Mesenchymal stem cell (in vitro differentiated cells and primary cell): ENCODE data around the gene NETO1.

Experiments
- DNase-seq: peaks from one replicate; pipeline ENCODE4 v3.0.0-alpha.2; 2013
- H2AFZ ChIP-seq: one replicate; pipeline ENCODE4 v1.6.1; 2013; ENCODE audit warnings: low read depth, mild to moderate bottlenecking, control low read depth, inconsistent platforms, low read length, moderate library complexity
- H2AK5ac ChIP-seq: 2 replicates; pipeline ENCODE4 v1.6.1; 2013; ENCODE audit warnings: low read length, moderate library complexity, mild to moderate bottlenecking, inconsistent platforms; ENCODE audit not compliant: severe bottlenecking
- H2BK120ac ChIP-seq: one replicate; pipeline ENCODE4 v1.6.1; 2013; ENCODE audit warnings: low read depth, mild to moderate bottlenecking, inconsistent platforms, low read length, moderate library complexity
- H2BK12ac ChIP-seq, 2 experiments: one replicate each; pipeline ENCODE4 v1.6.1; 2013; ENCODE audit warnings: inconsistent platforms in 2 of 2, low read length in 2 of 2, mild to moderate bottlenecking in 2 of 2, moderate library complexity in 2 of 2, control low read depth in 1 of 2
- H2BK15ac ChIP-seq: one replicate; pipeline ENCODE4 v1.6.1; 2013; ENCODE audit warnings: mild to moderate bottlenecking, low read depth, inconsistent platforms; ENCODE audit not compliant: poor library complexity, severe bottlenecking
- H2BK5ac ChIP-seq: 2 replicates; pipeline ENCODE4 v1.6.1; 2013; ENCODE audit warnings: low read depth, mild to moderate bottlenecking, low read length, control low read depth, inconsistent platforms; ENCODE audit not compliant: poor library complexity, severe bottlenecking
- H3K14ac ChIP-seq, 2 experiments: one replicate each; pipeline ENCODE4 v1.6.1; 2013; ENCODE audit warnings: inconsistent platforms in 2 of 2, low read length in 2 of 2, control low read depth in 1 of 2, mild to moderate bottlenecking in 1 of 2, moderate library complexity in 1 of 2
- H3K18ac ChIP-seq, 2 experiments: one replicate each; pipeline ENCODE4 v1.6.1; 2013; ENCODE audit warnings: inconsistent platforms in 2 of 2, low read length in 2 of 2, control low read depth in 1 of 2, low read depth in 1 of 2, mild to moderate bottlenecking in 1 of 2
- H3K23ac ChIP-seq, 2 experiments: one replicate each; pipeline ENCODE4 v1.6.1; 2013; ENCODE audit warnings: inconsistent platforms in 2 of 2, low read length in 2 of 2, mild to moderate bottlenecking in 2 of 2, moderate library complexity in 2 of 2, control low read depth in 1 of 2
- H3K27ac ChIP-seq: 2 replicates; pipeline ENCODE4 v1.5.1; 2013; ENCODE audit warnings: mild to moderate bottlenecking, moderate library complexity, low read length, control low read depth, inconsistent platforms; ENCODE audit not compliant: poor library complexity, severe bottlenecking
- H3K27me3 ChIP-seq, 2 experiments: 2 replicates each; pipeline versions ENCODE4 v1.6.1 to v1.7.0; 2013; ENCODE audit warnings: low read length in 2 of 2, mild to moderate bottlenecking in 2 of 2, moderate library complexity in 2 of 2, control low read depth in 1 of 2, inconsistent platforms in 1 of 2; ENCODE audit not compliant: control insufficient read depth in 1 of 2, insufficient read depth in 1 of 2
- H3K36me3 ChIP-seq, 2 experiments: 2 replicates each; pipeline versions ENCODE4 v1.6.1 to v1.7.0; 2013; ENCODE audit warnings: low read length in 2 of 2, control low read depth in 1 of 2, inconsistent platforms in 1 of 2, low read depth in 1 of 2, mild to moderate bottlenecking in 1 of 2; ENCODE audit not compliant: insufficient read depth in 2 of 2, control insufficient read depth in 1 of 2
- H3K4ac ChIP-seq, 2 experiments: one replicate each; pipeline ENCODE4 v1.6.1; 2013; ENCODE audit warnings: inconsistent platforms in 2 of 2, low read length in 2 of 2, mild to moderate bottlenecking in 2 of 2, moderate library complexity in 2 of 2, control low read depth in 1 of 2, low read depth in 1 of 2
- H3K4me1 ChIP-seq: 2 replicates; pipeline ENCODE4 v1.6.1; 2013; ENCODE audit warnings: low read depth, low read length, control low read depth; ENCODE audit not compliant: control insufficient read depth, insufficient read depth
- H3K4me2 ChIP-seq: 2 replicates; pipeline ENCODE4 v1.6.1; 2013; ENCODE audit warnings: low read length, mild to moderate bottlenecking, inconsistent platforms; ENCODE audit not compliant: poor library complexity, severe bottlenecking
- H3K4me3 ChIP-seq, 2 experiments: 2 replicates each; pipeline versions ENCODE4 v1.5.1 to v1.7.0; 2013; ENCODE audit warnings: low read length in 2 of 2, mild to moderate bottlenecking in 2 of 2, control low read depth in 1 of 2, low read depth in 1 of 2; ENCODE audit not compliant: insufficient read depth in 1 of 2
- H3K79me1 ChIP-seq: replicated peaks from 2 replicates; pipeline ENCODE4 v1.6.1; 2013; ENCODE audit warnings: mild to moderate bottlenecking, control low read depth, low read length, inconsistent platforms; ENCODE audit not compliant: poor library complexity, severe bottlenecking
- H3K9ac ChIP-seq: 2 replicates; pipeline ENCODE4 v1.7.0; 2013; ENCODE audit warnings: mild to moderate bottlenecking, low read length, moderate library complexity
- H3K9me3 ChIP-seq: 2 replicates; pipeline ENCODE4 v1.7.0; 2013; ENCODE audit warnings: mild to moderate bottlenecking, low read length; ENCODE audit not compliant: control insufficient read depth
- H4K8ac ChIP-seq: one replicate; pipeline ENCODE4 v1.6.1; 2013; ENCODE audit warnings: inconsistent platforms, mild to moderate bottlenecking, low read length, moderate library complexity
- H4K91ac ChIP-seq: one replicate; pipeline ENCODE4 v1.6.1; 2013; ENCODE audit warnings: mild to moderate bottlenecking, low read length, inconsistent platforms
- WGBS: methylation state at CpG from one replicate; pipeline ENCODE4 v1.1.7; 2013; ENCODE audit warnings: mixed read lengths; 5-methylcytosine and 5-hydroxymethylcytosine counted together

The NETO1 gene

GRCh38 chr18:72822202-72822601 lies 45.6 kb downstream of the NETO1 start:
- DNase-seq, result no peak
- no peak overlapping the region for H2BK12ac ChIP-seq
- H3K14ac ChIP-seq, result no peak overlapping the region
- H3K23ac ChIP-seq, result no peak overlapping the region
- no peak overlapping the region for H4K8ac ChIP-seq
- H3K79me1 ChIP-seq, result peaks cover 6% of the 10 kb centered on the region
- no peak overlapping the region for H2BK5ac ChIP-seq
- H2AK5ac ChIP-seq, result no peak overlapping the region
- H4K91ac ChIP-seq, result no peak overlapping the region
- 91% methylated on average over 10 of the region's 13 CpGs for WGBS
- H3K4ac ChIP-seq, result no peak overlapping the region
- no peak overlapping the region for H2BK15ac ChIP-seq
- H3K27ac ChIP-seq, result no peak overlapping the region
- H3K18ac ChIP-seq, result no peak overlapping the region
- no peaks in the 10 kb centered on the region for H3K36me3 ChIP-seq
- peaks cover 5% of the 10 kb centered on the region for H3K9me3 ChIP-seq
- no peaks in the 10 kb centered on the region for H3K4me1 ChIP-seq
- no peak overlapping the region for H2BK120ac ChIP-seq
- H3K9ac ChIP-seq, result no peak overlapping the region
- H2AFZ ChIP-seq, result no peak overlapping the region
- no peak overlapping the region for H3K4me2 ChIP-seq
- H3K4me3 ChIP-seq, result no peak overlapping the region
- no peaks in the 10 kb centered on the region for H3K27me3 ChIP-seq

DNA sequence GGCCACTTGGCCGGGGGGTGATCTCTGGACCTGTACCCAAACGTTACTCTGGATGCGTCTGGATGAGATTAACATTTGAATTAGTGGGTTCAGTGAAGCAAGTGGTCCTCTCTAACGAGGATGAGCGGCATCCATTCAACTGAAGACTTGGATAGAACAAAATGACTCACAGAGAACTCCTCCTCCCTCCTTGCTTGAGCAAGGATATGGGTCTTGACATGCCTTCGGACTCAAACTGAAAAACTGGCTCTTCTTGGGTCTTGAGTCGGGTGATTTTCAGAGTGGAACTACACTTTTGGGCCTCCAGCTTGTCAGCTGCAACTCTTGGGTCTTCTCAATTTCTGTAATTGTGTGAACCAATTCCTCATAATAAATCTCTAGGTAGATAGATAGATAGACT lies 47.2 kb downstream of the NETO1 start:
- Histone ChIP-seq H3K4ac (no peak overlapping the region), H3K14ac (no peak overlapping the region), H3K4me3 (no peak overlapping the region), H3K36me3 (no peaks in the 10 kb centered on the region), H4K8ac (no peak overlapping the region), H3K4me1 (no peaks in the 10 kb centered on the region), H2BK12ac (no peak overlapping the region), H2BK120ac (no peak overlapping the region), H2BK5ac (no peak overlapping the region), H3K27me3 (no peaks in the 10 kb centered on the region), H2AFZ (no peak overlapping the region), H3K9me3 (peaks cover 7% of the 10 kb centered on the region), H3K4me2 (no peak overlapping the region), H4K91ac (no peak overlapping the region), H3K23ac (no peak overlapping the region), H2BK15ac (no peak overlapping the region), H2AK5ac (no peak overlapping the region), H3K27ac (no peak overlapping the region), H3K79me1 (peaks cover 13% of the 10 kb centered on the region), H3K18ac (no peak overlapping the region), H3K9ac (no peak overlapping the region)
- no peak for DNase-seq
- 85% methylated on average over 7 of the region's 7 CpGs for WGBS

DNA sequence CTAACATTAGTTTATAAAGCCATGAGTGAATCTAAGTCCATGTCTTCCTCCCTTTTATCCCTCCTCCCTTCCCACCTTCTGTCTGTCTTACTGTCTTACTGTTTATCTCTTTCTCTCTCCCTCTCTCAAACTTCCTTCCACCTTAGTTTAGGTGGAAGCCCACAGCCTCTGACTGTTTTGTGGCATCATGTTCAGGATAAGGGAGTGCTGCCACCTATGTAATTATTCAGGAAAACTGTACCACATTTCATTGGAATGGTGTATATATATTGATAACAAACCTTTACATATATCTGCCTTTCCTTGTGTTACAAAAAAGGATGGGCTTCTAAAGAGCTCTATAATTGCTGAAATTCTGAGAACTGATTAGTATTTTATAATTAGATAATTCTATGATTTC lies 48.7 kb downstream of the NETO1 start:
- no peak overlapping the region for H3K9ac ChIP-seq

GRCh38 chr18:72811047-72811446 lies 56.7 kb downstream of the NETO1 start:
- Histone ChIP-seq H3K4me1 (no peaks in the 10 kb centered on the region), H2AK5ac (no peak overlapping the region), H2BK120ac (no peak overlapping the region), H3K4ac (no peak overlapping the region), H3K27me3 (no peaks in the 10 kb centered on the region), H3K27ac (no peak overlapping the region), H3K9ac (no peak overlapping the region), H3K36me3 (peaks cover 0 to 3% of the 10 kb centered on the region in 2 experiments), H2BK12ac (no peak overlapping the region), H2AFZ (no peak overlapping the region), H3K4me2 (no peak overlapping the region), H3K4me3 (no peak overlapping the region), H3K79me1 (no peaks in the 10 kb centered on the region), H3K18ac (no peak overlapping the region), H2BK5ac (no peak overlapping the region), H2BK15ac (no peak overlapping the region), H4K8ac (no peak overlapping the region), H3K9me3 (peaks cover 2% of the 10 kb centered on the region), H3K14ac (no peak overlapping the region), H4K91ac (no peak overlapping the region), H3K23ac (no peak overlapping the region)
- WGBS, result 82% methylated on average over 7 of the region's 7 CpGs
- no peak for DNase-seq

More for the DNA sequence above, 48.7 kb downstream of the NETO1 start:
- Histone ChIP-seq H2BK15ac (no peak overlapping the region), H3K27ac (no peak overlapping the region), H3K4me3 (no peak overlapping the region), H2AK5ac (no peak overlapping the region), H2BK12ac (no peak overlapping the region), H3K4me2 (no peak overlapping the region), H4K91ac (no peak overlapping the region), H2AFZ (no peak overlapping the region), H2BK5ac (no peak overlapping the region), H3K23ac (no peak overlapping the region), H3K14ac (no peak overlapping the region), H3K18ac (no peak overlapping the region), H2BK120ac (no peak overlapping the region), H3K27me3 (no peaks in the 10 kb centered on the region), H3K79me1 (peaks cover 13% of the 10 kb centered on the region), H4K8ac (no peak overlapping the region), H3K4ac (no peak overlapping the region), H3K36me3 (no peaks in the 10 kb centered on the region), H3K9me3 (peaks cover 7% of the 10 kb centered on the region), H3K4me1 (no peaks in the 10 kb centered on the region)
- DNase-seq, result no peak
